Mucosa of gallbladder (tissue), 1 donor: ENCODE data around the gene EPHA2. TPM values are rescaled to one million over a fixed set of nuclear protein-coding genes. Genes with fewer than 3 reads are reported as not detected.

Experiments
- DNase-seq: peaks from one replicate; pipeline ENCODE4 v3.0.0-alpha.2; 2020; ENCODE audit warnings: low spot score
- total RNA-seq: library from RNA; stranded (reverse); gene quantifications from one replicate; pipeline ENCODE4 v1.2.1, GENCODE V29; 2021
- donor health status: DM: no; HTN: no; CAD: no.

Gene EPHA2
- total RNA-seq, 1 donor from 2014 or later: 37.2 TPM

DNA sequence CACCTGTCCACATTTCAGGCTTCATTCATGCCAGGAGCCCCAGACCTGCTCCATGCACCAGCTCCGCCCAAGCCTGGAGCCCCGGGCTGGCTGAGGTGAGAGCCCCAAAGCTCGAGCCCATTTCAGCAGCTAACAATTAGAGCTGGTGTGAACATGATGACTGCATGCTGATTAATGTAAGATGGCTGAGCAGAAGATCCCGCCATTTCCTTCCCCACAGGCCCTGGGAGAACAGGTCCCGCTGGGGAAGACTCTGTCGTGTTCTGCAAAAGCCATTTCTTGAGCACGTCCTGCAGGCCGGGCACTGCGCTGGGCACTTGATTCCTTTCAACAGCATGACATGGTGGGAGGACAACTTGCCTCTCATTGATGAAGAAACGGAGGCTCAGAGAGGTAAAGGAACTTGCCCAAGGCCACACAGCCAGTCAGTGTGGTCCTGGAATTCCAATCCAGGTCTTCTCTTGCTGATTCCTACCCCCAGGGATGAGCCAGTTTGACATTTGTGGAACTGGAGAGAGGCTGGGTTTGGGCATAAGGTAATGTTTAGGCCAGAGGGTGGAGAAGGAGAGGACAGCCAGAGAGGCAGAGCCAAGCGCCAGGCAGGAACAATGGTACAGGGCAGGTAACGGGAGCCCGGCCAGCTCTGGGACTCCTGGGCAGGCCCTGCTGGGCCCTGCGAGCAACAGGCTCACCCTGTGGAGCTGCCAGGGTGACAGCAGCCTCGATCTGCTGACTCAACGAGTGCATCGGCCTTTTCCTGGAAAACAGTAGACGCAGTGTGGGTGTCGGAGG, 28.1 kb upstream of the EPHA2 start:
- peak; percentile 43 for DNase-seq

DNA sequence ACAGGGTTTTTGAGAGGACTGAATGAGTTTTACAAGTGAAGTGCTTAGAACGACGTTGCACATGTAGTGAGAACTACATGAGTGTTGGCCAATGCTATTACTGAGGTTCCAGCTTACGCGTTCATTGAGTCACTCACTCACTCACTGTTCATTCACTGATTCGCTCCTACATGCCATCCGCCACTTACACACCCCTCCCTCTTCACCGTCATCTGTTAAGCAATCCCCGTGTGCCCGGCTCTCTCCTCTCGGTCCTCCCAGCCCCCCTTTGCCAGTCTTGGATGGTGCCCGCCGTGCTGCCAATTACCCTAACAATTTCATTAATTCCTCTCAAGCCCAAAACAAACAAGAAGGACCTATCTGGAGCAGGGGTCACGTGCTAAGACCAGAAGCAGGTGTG, 27.3 kb upstream of the EPHA2 start:
- DNase-seq: no peak

DNA sequence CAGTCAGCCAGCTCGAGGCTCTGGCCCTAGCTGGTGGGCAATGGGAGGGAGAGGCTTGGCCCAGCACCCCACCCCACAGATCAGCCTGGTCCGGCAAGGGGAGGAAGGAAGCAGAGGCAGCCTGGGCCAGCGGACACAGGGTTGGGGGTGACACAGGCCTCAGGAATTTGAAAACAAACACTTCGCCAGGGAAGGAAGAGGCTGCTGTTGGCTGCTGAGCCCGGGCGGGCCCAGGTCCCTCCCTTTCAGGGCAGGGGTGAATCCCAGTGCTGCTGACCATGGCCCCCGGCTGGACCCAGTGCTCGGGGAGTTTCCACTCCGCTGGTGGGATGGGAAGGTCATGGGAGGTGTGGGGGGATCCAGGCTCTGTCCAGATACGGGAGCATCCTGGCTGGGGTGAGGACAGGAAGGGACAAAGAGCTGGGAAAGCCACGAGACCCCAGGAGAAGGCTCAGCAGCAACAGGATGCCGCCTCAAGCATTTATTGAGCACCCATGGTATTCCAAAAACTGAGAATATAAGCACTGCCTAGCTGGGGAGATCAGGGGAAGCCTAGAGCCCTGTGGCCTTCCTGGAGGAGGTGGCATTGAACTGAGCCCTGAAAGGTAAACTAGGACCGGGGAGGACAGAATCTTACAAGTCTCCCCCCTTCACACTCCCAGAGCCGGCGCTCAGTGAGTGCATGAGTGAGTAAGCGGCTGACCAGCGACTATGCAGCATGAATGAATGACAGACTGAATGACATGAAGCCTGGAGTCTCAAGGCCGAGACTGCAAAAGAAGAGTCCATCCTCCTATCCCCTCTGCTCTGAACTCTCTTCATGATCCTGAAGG, 26.2 kb upstream of the EPHA2 start:
- peak; percentile 85 for DNase-seq

DNA sequence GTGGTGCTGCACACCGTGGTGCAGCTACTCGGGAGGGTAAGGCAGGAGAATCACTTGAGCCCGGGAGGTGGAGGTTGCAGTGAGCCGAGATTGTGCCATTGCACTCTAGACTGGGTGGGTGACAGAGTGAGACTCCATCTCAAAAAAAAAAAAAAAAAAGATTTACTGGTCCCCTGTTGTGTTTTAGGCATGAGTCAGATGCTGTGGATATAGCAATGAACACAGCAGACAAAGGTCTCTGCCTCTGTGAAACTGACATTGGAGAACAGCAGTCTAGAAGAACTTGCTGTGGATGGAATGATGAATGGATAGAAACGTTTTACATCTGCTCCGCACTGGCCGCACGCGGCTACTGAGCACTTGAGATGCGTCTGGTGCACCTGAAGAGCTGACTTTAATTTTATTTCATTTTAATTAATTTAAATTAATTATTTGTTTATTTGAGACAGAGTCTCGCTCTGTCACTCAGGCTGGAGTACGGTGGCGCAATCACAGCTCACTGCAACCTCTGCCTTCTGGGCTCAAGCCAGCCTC, 24.5 kb upstream of the EPHA2 start:
- DNase-seq: no peak

DNA sequence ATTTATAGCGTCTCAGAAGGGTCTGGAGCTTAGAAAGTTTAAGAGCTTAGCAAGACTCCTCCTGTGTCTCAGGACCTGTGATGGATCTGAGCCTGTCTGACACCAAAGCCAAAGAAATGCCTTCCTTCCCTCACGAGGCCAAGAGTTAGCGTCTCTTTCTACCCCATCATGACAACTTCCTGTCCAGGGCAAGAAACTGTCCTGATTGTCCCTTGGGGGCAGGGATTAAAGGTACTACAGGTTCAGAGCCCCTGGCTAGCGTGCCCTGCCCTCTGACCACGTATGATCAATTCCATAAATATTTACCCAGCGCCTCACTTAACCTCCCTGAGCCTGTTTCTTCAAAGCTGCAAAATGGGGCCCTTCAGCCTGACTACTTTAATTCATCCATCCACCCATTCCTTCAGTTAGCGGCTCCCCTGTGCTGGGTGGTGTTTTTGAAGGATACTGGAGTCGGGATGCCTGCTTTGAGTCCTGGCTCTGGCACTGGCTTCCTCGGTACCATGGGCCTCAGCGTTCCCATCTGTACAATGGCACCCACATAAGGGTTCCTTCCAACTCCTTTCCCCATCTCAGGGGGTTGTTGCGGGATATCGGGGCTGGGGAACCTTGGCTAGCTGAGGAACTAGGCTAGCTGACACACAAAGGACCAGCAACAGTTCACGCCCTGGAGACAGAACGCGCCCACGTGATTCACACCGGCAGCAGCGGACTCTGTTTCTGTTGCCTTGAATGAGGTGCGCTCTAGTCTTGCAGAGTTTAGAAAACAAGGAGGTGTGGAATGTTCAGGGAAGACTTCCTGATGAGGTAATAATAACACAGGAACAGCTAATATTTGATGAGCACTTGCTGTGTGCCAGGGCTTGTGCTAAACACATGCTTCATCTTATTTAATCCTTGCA, 23.0 kb upstream of the EPHA2 start:
- peak; percentile 81 for DNase-seq

GRCh38 chr1:16177306-16177705, 21.4 kb upstream of the EPHA2 start:
- no peak for DNase-seq

- DNase-seq: no peak
Observed at GRCh38 chr1:16176653-16177052, 20.8 kb upstream of the EPHA2 start.

DNA sequence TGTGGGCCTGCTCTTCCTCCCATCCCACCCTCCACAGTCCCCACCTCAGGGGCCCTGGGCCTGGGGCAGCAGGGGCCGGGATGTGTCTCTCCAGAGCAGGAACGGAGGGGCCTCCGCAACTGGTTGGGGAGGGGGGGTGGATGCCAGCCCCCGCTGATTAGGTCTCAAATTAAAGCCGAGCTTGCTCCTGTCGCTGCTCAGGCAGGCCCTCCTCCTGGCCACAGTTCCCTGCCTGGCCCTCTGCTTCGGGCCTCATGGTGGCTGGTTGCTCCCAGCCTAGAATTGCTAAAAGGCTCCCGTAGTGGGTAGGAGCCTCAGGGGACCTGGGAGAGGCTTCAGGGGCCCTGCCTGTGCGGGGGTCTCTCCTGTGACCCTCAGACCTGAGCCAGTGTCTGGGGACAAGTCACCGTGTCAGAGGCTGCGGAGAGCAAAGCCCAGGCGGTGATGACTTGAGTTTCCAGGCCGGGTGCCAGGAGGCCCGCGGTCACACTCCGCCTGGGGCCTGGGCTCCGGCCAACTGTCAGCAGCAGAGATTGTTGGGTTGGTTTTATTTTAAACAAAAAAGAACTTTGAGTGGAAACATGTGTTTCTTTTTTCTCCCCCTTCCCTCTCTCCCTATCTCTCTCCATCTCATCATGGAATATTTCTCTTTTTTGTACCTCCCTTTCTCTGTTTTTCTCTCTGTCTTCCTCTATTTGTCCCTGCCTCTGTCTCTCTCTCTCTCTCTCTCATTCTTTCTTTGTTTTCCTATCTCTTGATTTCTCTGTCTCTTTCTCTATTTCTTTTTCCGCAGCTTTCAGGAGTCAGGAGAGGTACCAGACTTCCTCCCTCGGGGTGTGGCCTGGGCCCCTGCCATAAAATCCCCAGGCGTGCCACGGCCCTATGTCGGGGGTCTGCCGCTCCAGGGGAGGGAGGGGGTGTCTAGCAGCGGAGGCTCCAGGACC, 20.0 kb upstream of the EPHA2 start:
- DNase-seq: peak; percentile 90

DNA sequence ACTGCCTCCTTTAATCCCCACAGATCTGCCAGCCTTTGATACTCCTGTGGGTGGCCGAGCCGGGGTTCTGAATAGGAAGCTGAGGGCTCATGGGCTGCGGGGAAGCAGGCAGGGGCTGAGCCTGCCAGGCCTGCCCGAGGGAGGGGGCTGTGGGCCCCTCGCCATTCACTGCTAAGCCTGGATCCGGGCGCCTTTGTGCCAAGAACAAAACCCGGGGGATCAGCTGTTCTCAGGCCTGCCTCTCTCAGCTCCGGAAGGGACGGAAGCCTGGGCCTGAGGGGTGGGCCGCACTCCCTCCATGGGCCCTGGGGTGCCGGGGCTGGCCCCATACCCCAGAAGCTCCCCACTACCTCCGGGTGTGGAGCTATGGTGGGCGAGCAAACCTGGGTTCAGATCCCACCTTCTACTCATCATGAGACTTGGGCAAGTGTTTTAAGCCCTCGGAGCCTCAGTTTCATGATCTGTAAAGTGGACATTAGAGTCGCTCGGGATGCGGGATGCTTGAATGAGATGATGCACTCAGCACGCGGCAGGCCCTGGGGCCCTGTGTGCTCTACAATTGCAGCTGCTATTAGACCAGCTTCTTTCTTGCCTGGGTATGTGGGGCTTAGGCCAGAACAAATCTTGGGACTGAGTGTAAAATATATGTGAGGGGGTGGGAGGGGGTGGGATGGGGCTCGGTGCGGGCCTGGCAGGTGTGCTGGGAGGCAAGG, 19.2 kb upstream of the EPHA2 start:
- no peak for DNase-seq

- no peak for DNase-seq
Observed at GRCh38 chr1:16174261-16174868, 18.5 kb upstream of the EPHA2 start.

GRCh38 chr1:16173447-16174260, 17.8 kb upstream of the EPHA2 start:
- DNase-seq: peak; percentile 82

DNA sequence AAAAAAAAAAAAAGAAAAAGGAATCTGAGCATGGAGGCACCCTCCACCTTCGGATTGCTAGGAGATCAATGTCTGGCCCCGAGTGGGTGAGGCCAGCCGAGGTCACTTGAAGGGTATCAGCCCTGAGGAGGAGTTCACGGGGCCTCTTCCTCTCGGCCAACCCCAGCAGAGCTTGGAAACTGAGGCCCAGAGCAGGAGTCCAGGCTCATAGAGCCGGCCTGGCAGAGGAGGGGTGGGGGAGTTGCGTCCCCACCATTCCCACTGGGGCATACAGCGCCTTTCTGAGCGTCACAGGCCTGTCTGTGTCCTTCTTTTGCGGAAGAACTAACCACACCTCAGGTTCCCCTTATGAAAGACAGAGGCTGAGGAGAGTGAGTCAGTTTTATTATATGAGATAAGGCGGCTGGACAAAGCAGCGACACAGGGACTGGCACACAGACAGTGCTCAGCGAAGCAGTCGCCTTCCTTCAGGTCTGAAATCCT, 17.1 kb upstream of the EPHA2 start:
- DNase-seq: peak; percentile 38

DNA sequence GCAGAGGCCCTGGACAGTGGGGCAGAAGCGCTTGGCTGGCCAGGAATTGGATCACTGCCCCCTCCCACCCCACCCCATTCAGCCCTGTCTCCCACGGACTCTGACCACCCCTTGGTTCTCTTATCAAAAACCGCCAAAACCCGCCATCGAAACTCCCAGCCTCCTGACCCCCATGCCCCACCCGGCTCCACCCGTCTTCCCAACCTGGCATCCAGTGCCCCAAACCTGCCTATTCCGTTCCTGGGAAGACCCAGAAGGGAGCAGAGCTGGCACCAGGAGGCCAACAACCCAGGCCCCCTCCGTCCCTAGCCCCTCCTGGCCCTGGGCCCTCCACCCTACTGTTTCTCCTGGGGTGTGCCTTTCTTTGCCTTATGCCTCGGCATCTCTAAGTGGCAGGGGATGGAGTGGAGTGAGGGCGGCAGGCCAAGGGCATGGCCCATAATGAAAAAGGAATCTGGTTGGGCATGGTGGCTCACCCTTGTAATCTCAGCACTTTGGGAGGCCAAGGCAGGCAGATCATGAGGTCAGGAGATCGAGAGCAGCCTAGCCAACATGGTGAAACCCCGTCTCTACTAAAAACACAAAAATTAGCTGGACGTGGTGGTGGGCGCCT, 16.5 kb upstream of the EPHA2 start:
- DNase-seq: no peak

GRCh38 chr1:16171314-16172151, 15.7 kb upstream of the EPHA2 start:
- DNase-seq: no peak

- DNase-seq: no peak
Observed at GRCh38 chr1:16170283-16170673, 14.4 kb upstream of the EPHA2 start.

- no peak for DNase-seq
Observed at GRCh38 chr1:16168622-16169360, 12.9 kb upstream of the EPHA2 start.
